HCT116 (cell line): ENCODE results near the gene ZNF536. TPM values are rescaled to one million over a fixed set of nuclear protein-coding genes. Genes with fewer than 3 reads are reported as not detected.

Experiments used
- ATAC-seq: fragments of 200-7000 bp; cut with Tn5 transposase; 2 replicates; pipeline ENCODE4 v1.9.1; 2020; ENCODE audit warnings: mild to moderate bottlenecking, moderate library complexity
- BruUV-seq: library from RNA; stranded (reverse); fragments of 400-500 nt; replicated peaks from 2 replicates; lab custom pipeline; 2021; lab: Mats Ljungman, UMichigan
- CTCF ChIA-PET: fragments of 300-600 bp; sonication (Branson Sonifier 250); formaldehyde crosslinking; loops from one replicate; lab custom pipeline; 2021; ENCODE audit warnings: antibody characterized with exemption; lab: Charles Lee
- POLR2A ChIA-PET: fragments of 300-600, 350-600 bp; sonication (Branson Sonifier 250); formaldehyde crosslinking; loops from one replicate; lab custom pipeline; 2021; ENCODE audit warnings: antibody characterized with exemption; lab: Charles Lee
- RAD21 ChIA-PET, 2 experiments: fragments of 300-600 bp; sonication (Branson Sonifier 250); formaldehyde crosslinking; loops; one replicate each; lab custom pipeline; 2023; ENCODE audit warnings: low total read pairs in 2 of 2; ENCODE audit not compliant: uncharacterized antibody in 2 of 2, unreplicated experiment in 2 of 2, low non-redundant PET in 1 of 2; lab: Charles Lee
- DNase-seq: peaks from one replicate; pipeline ENCODE4 v3.0.0-alpha.2; 2010; ENCODE audit warnings: low read depth, low spot score
- H2AFZ ChIP-seq: fragments of 200-600 bp; shearing (Covaris generic), sonication (generic); 2 replicates; pipeline ENCODE4 v1.6.1; 2017; ENCODE audit warnings: low read depth, mixed run types, mixed read lengths, antibody characterized with exemption, low read length; ENCODE audit not compliant: poor library complexity, severe bottlenecking
- H3K27ac ChIP-seq: 2 replicates; pipeline ENCODE4 v1.5.1; 2012; ENCODE audit warnings: low read depth, low read length
- H3K27me3 ChIP-seq: fragments of 200-600 bp; sonication (generic); 2 replicates; pipeline ENCODE4 v1.6.1; 2016; ENCODE audit warnings: mixed run types, low read length, mixed read lengths; ENCODE audit not compliant: insufficient read depth
- H3K36me3 ChIP-seq, 2 experiments: fragments of 200-500 bp in 1 of 2; fragments of 200-600 bp in 1 of 2; sonication (Bioruptor generic) in 1 of 2; sonication (generic) in 1 of 2; 2 replicates each; pipeline versions ENCODE4 v1.5.1 to v1.6.1; 2014 to 2016; ENCODE audit warnings: low read length in 2 of 2, inconsistent platforms in 1 of 2, mixed read lengths in 1 of 2, mixed run types in 1 of 2; ENCODE audit not compliant: insufficient read depth in 2 of 2, control insufficient read depth in 1 of 2
- H3K4me1 ChIP-seq, 2 experiments: fragments of 200-600 bp in 1 of 2; sonication (generic) in 1 of 2; 2 replicates each; pipeline versions ENCODE4 v1.5.1 to v1.6.1; 2012 to 2017; ENCODE audit warnings: low read length in 2 of 2, inconsistent platforms in 1 of 2, mild to moderate bottlenecking in 1 of 2, mixed read lengths in 1 of 2, mixed run types in 1 of 2, moderate library complexity in 1 of 2; ENCODE audit not compliant: insufficient read depth in 2 of 2, control insufficient read depth in 1 of 2
- H3K4me2 ChIP-seq: fragments of 200-600 bp; sonication (generic); 2 replicates; pipeline ENCODE4 v1.6.1; 2017; ENCODE audit warnings: mixed run types, low read length, mixed read lengths
- H3K4me3 ChIP-seq, 2 experiments: fragments of 200-600 bp in 1 of 2; sonication (generic) in 1 of 2; replicated peaks in 1 of 2; 2 replicates each; pipeline ENCODE4 v1.5.1; 2011 to 2016; ENCODE audit warnings: low read length in 2 of 2, control low read depth in 1 of 2, low read depth in 1 of 2, mild to moderate bottlenecking in 1 of 2, mixed read lengths in 1 of 2, mixed run types in 1 of 2
- H3K79me2 ChIP-seq: fragments of 200-600 bp; sonication (generic); 2 replicates; pipeline ENCODE4 v1.6.1; 2017; ENCODE audit warnings: mild to moderate bottlenecking, mixed run types, low read length, moderate library complexity, mixed read lengths; ENCODE audit not compliant: insufficient read depth
- H3K9ac ChIP-seq: fragments of 200-600 bp; sonication (generic); 2 replicates; pipeline ENCODE4 v1.6.1; 2016; ENCODE audit warnings: low read length, mixed read lengths
- H3K9me2 ChIP-seq: fragments of 200-600 bp; sonication (generic), shearing (Covaris generic); 2 replicates; pipeline ENCODE4 v1.6.1; 2017; ENCODE audit warnings: mixed run types, mild to moderate bottlenecking, moderate library complexity; ENCODE audit not compliant: insufficient read depth
- H3K9me3 ChIP-seq, 2 experiments: fragments of 200-500 bp in 1 of 2; fragments of 200-600 bp in 1 of 2; sonication (Bioruptor generic) in 1 of 2; sonication (generic) in 1 of 2; 2 replicates each; pipeline ENCODE4 v1.6.1; 2014 to 2017; ENCODE audit warnings: low read length in 2 of 2, mixed read lengths in 2 of 2, inconsistent platforms in 1 of 2, low read depth in 1 of 2, mild to moderate bottlenecking in 1 of 2, mixed run types in 1 of 2, moderate library complexity in 1 of 2; ENCODE audit not compliant: control insufficient read depth in 1 of 2, insufficient read depth in 1 of 2
- H4K20me1 ChIP-seq: fragments of 200-600 bp; sonication (generic), shearing (Covaris generic); 2 replicates; pipeline ENCODE4 v1.6.1; 2017; ENCODE audit warnings: mixed run types, mild to moderate bottlenecking, moderate library complexity; ENCODE audit not compliant: insufficient read depth
- CBX3 ChIP-seq: IDR thresholded peaks from 2 replicates; pipeline ENCODE4 v1.6.1; 2012; ENCODE audit warnings: low read depth
- CEBPB ChIP-seq: IDR thresholded peaks from 2 replicates; pipeline ENCODE4 v1.6.1; 2012; ENCODE audit warnings: low read depth
- EGR1 ChIP-seq: IDR thresholded peaks from 2 replicates; pipeline ENCODE4 v1.6.1; 2012; ENCODE audit warnings: low read depth
- ELF1 ChIP-seq: IDR thresholded peaks from 2 replicates; pipeline ENCODE4 v1.6.1; 2012; ENCODE audit warnings: low read depth, borderline replicate concordance
- EZH2 ChIP-seq: fragments of 200-600 bp; sonication (generic); IDR thresholded peaks from 2 replicates; pipeline ENCODE4 v1.6.1; 2017; ENCODE audit warnings: antibody characterized with exemption, mixed run types
- EZH2phosphoT487 ChIP-seq: fragments of 200-600 bp; IDR thresholded peaks from 2 replicates; pipeline ENCODE4 v1.6.1; 2018; ENCODE audit warnings: antibody characterized with exemption, borderline replicate concordance
- FOSL1 ChIP-seq: IDR thresholded peaks from 2 replicates; pipeline ENCODE4 v1.6.1; 2012; ENCODE audit warnings: low read depth
- JUND ChIP-seq: IDR thresholded peaks from 2 replicates; pipeline ENCODE4 v1.6.1; 2012
- MAX ChIP-seq: IDR thresholded peaks from 2 replicates; pipeline ENCODE4 v1.6.1; 2012
- POLR2A ChIP-seq: IDR thresholded peaks from 2 replicates; pipeline ENCODE4 v1.7.0; 2011; ENCODE audit warnings: borderline replicate concordance; ENCODE audit not compliant: insufficient read depth, insufficient read length; ENCODE audit errors: extremely low read depth
- RAD21 ChIP-seq: IDR thresholded peaks from 2 replicates; pipeline ENCODE4 v1.6.1; 2012; ENCODE audit warnings: low read depth, mild to moderate bottlenecking
- SP1 ChIP-seq: IDR thresholded peaks from 2 replicates; pipeline ENCODE4 v1.6.1; 2012; ENCODE audit warnings: low read depth
- YY1 ChIP-seq: IDR thresholded peaks from 2 replicates; pipeline ENCODE4 v1.6.1; 2011; ENCODE audit warnings: low read length, low read depth, moderate library complexity, mild to moderate bottlenecking; ENCODE audit not compliant: insufficient replicate concordance; ENCODE audit errors: extremely low read depth
- ZBTB33 ChIP-seq: IDR thresholded peaks from 2 replicates; pipeline ENCODE4 v1.6.1; 2011; ENCODE audit warnings: mild to moderate bottlenecking, low read length, moderate library complexity; ENCODE audit not compliant: insufficient replicate concordance; ENCODE audit errors: extremely low read depth
- ZFX ChIP-seq: fragments of 450-650 bp; IDR thresholded peaks from 2 replicates; pipeline ENCODE4 v1.6.1; 2017
- intact Hi-C: fragments of 100-400 bp; cut with micrococcal nuclease; formaldehyde crosslinking; loops from 2 replicates; pipeline ENCODE4 v1.10.0; 2022
- total RNA-seq: library from RNA; stranded (reverse); gene quantifications from one replicate; pipeline ENCODE4 v1.2.1, GENCODE V29; 2021; ENCODE audit not compliant: unreplicated experiment
- TF ChIP-seq, protein P1 (sequence below), 3 experiments: fragments of 200-600 bp in 1 of 3; sonication (generic) in 1 of 3; IDR thresholded peaks in 2 of 3; conservative IDR thresholded peaks in 1 of 3; 2 replicates each; pipeline ENCODE4 v1.5.1; 2012 to 2017; ENCODE audit warnings: low read depth in 2 of 3, low read length in 2 of 3, antibody characterized with exemption in 1 of 3, borderline replicate concordance in 1 of 3, control low read depth in 1 of 3, mild to moderate bottlenecking in 1 of 3, mixed read lengths in 1 of 3, mixed run types in 1 of 3, moderate library complexity in 1 of 3; ENCODE audit not compliant: insufficient read depth in 1 of 3
- TF ChIP-seq, protein P2 (sequence below): IDR thresholded peaks from 2 replicates; pipeline ENCODE4 v1.6.1; 2012

The ZNF536 gene
- total RNA-seq, 1 experiment from 2014 or later: not detected

- no peaks in the 10 kb centered on the region for H3K79me2 ChIP-seq
- H2AFZ ChIP-seq: no peak overlapping the region
- no TSS peak for BruUV-seq
- H4K20me1 ChIP-seq: no peaks in the 10 kb centered on the region
- no peaks in the 10 kb centered on the region for H3K9me2 ChIP-seq
- no peaks in the 10 kb centered on the region for H3K36me3 ChIP-seq
- no peak for ATAC-seq
- no peaks in the 10 kb centered on the region for H3K4me1 ChIP-seq
- DNase-seq: no peak
- peaks cover 51% of the 10 kb centered on the region for H3K27me3 ChIP-seq
- H3K9me3 ChIP-seq: peaks cover 0 to 2% of the 10 kb centered on the region in 2 experiments; a peak in 1 of 4 replicates
- no peak overlapping the region for H3K27ac ChIP-seq
- no peak overlapping the region for H3K9ac ChIP-seq
- intact Hi-C loops: no loop called here
- ChIA-PET CTCF (no interaction called here), POLR2A (no interaction called here), RAD21 (no interaction called here)
- no peak for TF ChIP-seq ELF1
- TF ChIP-seq CEBPB: no peak
- TF ChIP-seq MAX: no peak
- no peak for TF ChIP-seq ZFX
- no peak for TF ChIP-seq EZH2phosphoT487
- TF ChIP-seq ZBTB33: no peak
- no peak for TF ChIP-seq YY1
- TF ChIP-seq RAD21: no peak
- TF ChIP-seq FOSL1: no peak
- TF ChIP-seq JUND: no peak
- TF ChIP-seq, protein P1, sequence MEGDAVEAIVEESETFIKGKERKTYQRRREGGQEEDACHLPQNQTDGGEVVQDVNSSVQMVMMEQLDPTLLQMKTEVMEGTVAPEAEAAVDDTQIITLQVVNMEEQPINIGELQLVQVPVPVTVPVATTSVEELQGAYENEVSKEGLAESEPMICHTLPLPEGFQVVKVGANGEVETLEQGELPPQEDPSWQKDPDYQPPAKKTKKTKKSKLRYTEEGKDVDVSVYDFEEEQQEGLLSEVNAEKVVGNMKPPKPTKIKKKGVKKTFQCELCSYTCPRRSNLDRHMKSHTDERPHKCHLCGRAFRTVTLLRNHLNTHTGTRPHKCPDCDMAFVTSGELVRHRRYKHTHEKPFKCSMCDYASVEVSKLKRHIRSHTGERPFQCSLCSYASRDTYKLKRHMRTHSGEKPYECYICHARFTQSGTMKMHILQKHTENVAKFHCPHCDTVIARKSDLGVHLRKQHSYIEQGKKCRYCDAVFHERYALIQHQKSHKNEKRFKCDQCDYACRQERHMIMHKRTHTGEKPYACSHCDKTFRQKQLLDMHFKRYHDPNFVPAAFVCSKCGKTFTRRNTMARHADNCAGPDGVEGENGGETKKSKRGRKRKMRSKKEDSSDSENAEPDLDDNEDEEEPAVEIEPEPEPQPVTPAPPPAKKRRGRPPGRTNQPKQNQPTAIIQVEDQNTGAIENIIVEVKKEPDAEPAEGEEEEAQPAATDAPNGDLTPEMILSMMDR (IDR thresholded peaks at IDR 0.05 in 2 of 3, conservative IDR thresholded peaks at IDR 0.05 in 1 of 3; ENCODE audit: borderline replicate concordance in 1 of 3, insufficient read depth in 1 of 3, low read depth in 2 of 3, low read length in 2 of 3): no peak
- TF ChIP-seq CBX3: no peak
- no peak for TF ChIP-seq EGR1
- no peak for TF ChIP-seq POLR2A
- TF ChIP-seq EZH2: no peak
- TF ChIP-seq, protein P2, sequence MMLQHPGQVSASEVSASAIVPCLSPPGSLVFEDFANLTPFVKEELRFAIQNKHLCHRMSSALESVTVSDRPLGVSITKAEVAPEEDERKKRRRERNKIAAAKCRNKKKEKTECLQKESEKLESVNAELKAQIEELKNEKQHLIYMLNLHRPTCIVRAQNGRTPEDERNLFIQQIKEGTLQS: no peak
- no peak for TF ChIP-seq SP1
- H3K4me2 ChIP-seq: no peak overlapping the region
- no peak overlapping the region for H3K4me3 ChIP-seq
Measured at GRCh38 chr19:30490760-30491159, 118.6 kb downstream of the ZNF536 start.
